Glutamatergic neuron (in vitro differentiated cells): ENCODE measurements around the gene RNASE1. TPM values are rescaled to one million over a fixed set of nuclear protein-coding genes. Genes with fewer than 3 reads are reported as not detected.
"Not testable (repeated sequence)": the region's sequence is repeated elsewhere in the genome, so short reads cannot be mapped to it uniquely, and the experiment has no call there.

Experiments
- DNase-seq: peaks from one replicate; pipeline ENCODE4 v3.0.0; 2022
- H3K27ac Mint-ChIP-seq: one replicate; pipeline ENCODE4 v1.8.0; 2020; ENCODE audit warnings: mild to moderate bottlenecking, mixed read lengths, inconsistent platforms; ENCODE audit not compliant: unreplicated experiment
- H3K27me3 Mint-ChIP-seq: one replicate; pipeline ENCODE4 v1.8.0; 2020; ENCODE audit warnings: mild to moderate bottlenecking, moderate library complexity, mixed read lengths, inconsistent platforms; ENCODE audit not compliant: unreplicated experiment
- H3K36me3 Mint-ChIP-seq: one replicate; pipeline ENCODE4 v1.8.0; 2020; ENCODE audit warnings: mild to moderate bottlenecking, mixed read lengths, inconsistent platforms; ENCODE audit not compliant: unreplicated experiment
- H3K4me1 Mint-ChIP-seq: one replicate; pipeline ENCODE4 v1.8.0; 2020; ENCODE audit warnings: mild to moderate bottlenecking, low read depth, mixed read lengths, inconsistent platforms; ENCODE audit not compliant: unreplicated experiment
- H3K4me3 Mint-ChIP-seq: one replicate; pipeline ENCODE4 v1.8.0; 2020; ENCODE audit warnings: mild to moderate bottlenecking, mixed read lengths, inconsistent platforms; ENCODE audit not compliant: unreplicated experiment
- H3K9me3 Mint-ChIP-seq: one replicate; pipeline ENCODE4 v1.8.0; 2020; ENCODE audit warnings: mild to moderate bottlenecking, moderate library complexity, mixed read lengths, inconsistent platforms; ENCODE audit not compliant: unreplicated experiment
- CTCF ChIP-seq: fragments of 200-600 bp; sonication (generic); IDR thresholded peaks from one replicate; pipeline ENCODE4 v1.5.0; 2021; ENCODE audit not compliant: partially characterized antibody, unreplicated experiment
- total RNA-seq: library from RNA; stranded (reverse); fragmentation: NEBNext Ultra II Directional; extraction: Animal tissue kit (Norgen Biotek cat#: 25700); gene quantifications from one replicate; pipeline ENCODE4 v1.2.1, GENCODE V29; 2021; ENCODE audit not compliant: unreplicated experiment

The RNASE1 gene
- total RNA-seq, 1 donor from 2014 or later, result not detected

GRCh38 chr14:20841096-20841495 is 38.5 kb upstream of the RNASE1 start:
- Mint-ChIP-seq H3K27ac (no peak overlapping the region), H3K4me1 (no peaks in the 10 kb centered on the region), H3K36me3 (no peaks in the 10 kb centered on the region), H3K9me3 (no peaks in the 10 kb centered on the region), H3K4me3 (no peak overlapping the region), H3K27me3 (no peaks in the 10 kb centered on the region)
- no peak for TF ChIP-seq CTCF
- no peak for DNase-seq

- no peaks in the 10 kb centered on the region for H3K4me1 Mint-ChIP-seq
- H3K9me3 Mint-ChIP-seq, result peaks cover 3% of the 10 kb centered on the region
- H3K27ac Mint-ChIP-seq, result no peak overlapping the region
- H3K36me3 Mint-ChIP-seq, result no peaks in the 10 kb centered on the region
- TF ChIP-seq CTCF, result no peak
- DNase-seq, result no peak
- H3K27me3 Mint-ChIP-seq, result no peaks in the 10 kb centered on the region
- H3K4me3 Mint-ChIP-seq, result no peak overlapping the region
These were observed 35.2 kb upstream of the RNASE1 start for GRCh38 chr14:20837831-20838230.

GRCh38 chr14:20836668-20837338 is 34.2 kb upstream of the RNASE1 start:
- no peaks in the 10 kb centered on the region for H3K27me3 Mint-ChIP-seq
- DNase-seq, result no peak
- no peaks in the 10 kb centered on the region for H3K36me3 Mint-ChIP-seq
- H3K27ac Mint-ChIP-seq, result no peak overlapping the region
- no peak overlapping the region for H3K4me3 Mint-ChIP-seq
- peak; percentile 11 for TF ChIP-seq CTCF
- peaks cover 3% of the 10 kb centered on the region for H3K9me3 Mint-ChIP-seq
- H3K4me1 Mint-ChIP-seq, result no peaks in the 10 kb centered on the region

GRCh38 chr14:20834899-20835298 is 32.3 kb upstream of the RNASE1 start:
- no peak for TF ChIP-seq CTCF
- Mint-ChIP-seq H3K4me3 (no peak overlapping the region), H3K4me1 (no peaks in the 10 kb centered on the region), H3K36me3 (no peaks in the 10 kb centered on the region), H3K27ac (no peak overlapping the region), H3K27me3 (no peaks in the 10 kb centered on the region), H3K9me3 (peaks cover 3% of the 10 kb centered on the region)
- no peak for DNase-seq

GRCh38 chr14:20830831-20831230 is 28.2 kb upstream of the RNASE1 start:
- Mint-ChIP-seq H3K4me1 (no peaks in the 10 kb centered on the region), H3K4me3 (no peak overlapping the region), H3K27ac (no peak overlapping the region), H3K27me3 (no peaks in the 10 kb centered on the region), H3K9me3 (peaks cover 7% of the 10 kb centered on the region), H3K36me3 (peaks cover 5% of the 10 kb centered on the region)
- DNase-seq, result no peak
- no peak for TF ChIP-seq CTCF

- peak; percentile 22 for DNase-seq
- not testable (repeated sequence) for H3K36me3 Mint-ChIP-seq, H3K9me3 Mint-ChIP-seq, H3K27ac Mint-ChIP-seq, H3K4me1 Mint-ChIP-seq, H3K4me3 Mint-ChIP-seq, H3K27me3 Mint-ChIP-seq
These were observed 25.5 kb upstream of the RNASE1 start for GRCh38 chr14:20828024-20828694.
